ENCODE data around the gene SEC22B.
"Not testable (repeated sequence)": the region's sequence is repeated elsewhere in the genome, so short reads cannot be mapped to it uniquely, and the experiment has no call there.

DNA sequence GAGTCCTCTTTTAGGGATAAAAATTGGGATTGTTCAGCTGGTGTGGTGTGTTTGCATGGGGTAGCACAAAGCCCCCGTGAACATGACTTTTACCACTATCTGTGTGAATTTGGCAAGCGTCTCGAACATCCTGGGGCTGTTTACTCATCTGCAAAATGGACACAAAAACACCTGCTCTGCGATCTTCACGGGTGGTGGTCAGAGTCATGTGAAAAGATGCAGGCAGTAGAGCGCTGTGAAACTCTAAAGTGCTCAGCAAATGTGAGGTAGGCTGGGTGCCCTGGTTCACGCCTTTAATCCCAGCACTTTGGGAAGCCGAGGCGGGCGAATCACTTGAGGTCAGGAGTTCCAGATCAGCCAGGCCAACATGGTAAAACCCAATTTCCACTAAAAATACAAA, 67.1 kb downstream of the SEC22B start:
- TF ChIP-seq, protein P1, sequence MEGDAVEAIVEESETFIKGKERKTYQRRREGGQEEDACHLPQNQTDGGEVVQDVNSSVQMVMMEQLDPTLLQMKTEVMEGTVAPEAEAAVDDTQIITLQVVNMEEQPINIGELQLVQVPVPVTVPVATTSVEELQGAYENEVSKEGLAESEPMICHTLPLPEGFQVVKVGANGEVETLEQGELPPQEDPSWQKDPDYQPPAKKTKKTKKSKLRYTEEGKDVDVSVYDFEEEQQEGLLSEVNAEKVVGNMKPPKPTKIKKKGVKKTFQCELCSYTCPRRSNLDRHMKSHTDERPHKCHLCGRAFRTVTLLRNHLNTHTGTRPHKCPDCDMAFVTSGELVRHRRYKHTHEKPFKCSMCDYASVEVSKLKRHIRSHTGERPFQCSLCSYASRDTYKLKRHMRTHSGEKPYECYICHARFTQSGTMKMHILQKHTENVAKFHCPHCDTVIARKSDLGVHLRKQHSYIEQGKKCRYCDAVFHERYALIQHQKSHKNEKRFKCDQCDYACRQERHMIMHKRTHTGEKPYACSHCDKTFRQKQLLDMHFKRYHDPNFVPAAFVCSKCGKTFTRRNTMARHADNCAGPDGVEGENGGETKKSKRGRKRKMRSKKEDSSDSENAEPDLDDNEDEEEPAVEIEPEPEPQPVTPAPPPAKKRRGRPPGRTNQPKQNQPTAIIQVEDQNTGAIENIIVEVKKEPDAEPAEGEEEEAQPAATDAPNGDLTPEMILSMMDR (IDR thresholded peaks at IDR 0.05; ENCODE audit: low read depth, low read length): not testable (repeated sequence)
- not testable (repeated sequence) for TF ChIP-seq EZH2phosphoT487 (IDR thresholded peaks at IDR 0.05; ENCODE audit: low read depth)
